ENCODE measurements around the gene LIMS1. TPM values are rescaled to one million over a fixed set of nuclear protein-coding genes. Genes with fewer than 3 reads are reported as not detected.

Gene LIMS1
- total RNA-seq, 2 donors from 2014 or later, result 82.9 to 90.4 TPM

DNA sequence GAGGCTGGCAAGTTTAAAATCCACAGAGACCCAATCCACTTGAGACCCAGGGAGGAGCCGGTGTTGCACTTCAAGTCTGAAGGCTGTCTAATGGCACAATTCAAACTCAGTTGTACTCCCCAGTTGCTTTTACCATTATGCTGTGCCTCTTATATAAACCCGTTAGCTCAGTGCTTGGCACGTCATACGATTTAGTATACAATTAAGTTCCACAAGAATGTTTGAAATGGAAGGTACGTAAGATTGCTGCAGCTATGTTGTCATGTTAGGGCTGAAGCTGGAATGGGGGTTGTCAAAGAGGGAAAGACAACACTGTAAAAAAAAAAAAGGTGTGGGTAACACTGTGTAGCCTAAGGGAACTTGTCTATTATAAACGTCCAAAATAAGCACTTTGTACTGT lies 30.2 kb downstream of the LIMS1 start:
- 64% methylated on average over 6 of the region's 6 CpGs for WGBS
- Histone ChIP-seq H3K4me3 (no peak overlapping the region), H3K9me3 (no peaks in the 10 kb centered on the region), H3K4me1 (replicated peaks) (no peaks in the 10 kb centered on the region), H3K36me3 (no peaks in the 10 kb centered on the region), H3K27ac (no peak overlapping the region), H3K27me3 (replicated peaks; ENCODE audit: insufficient read depth) (no peaks in the 10 kb centered on the region)
- TF ChIP-seq, protein P1, sequence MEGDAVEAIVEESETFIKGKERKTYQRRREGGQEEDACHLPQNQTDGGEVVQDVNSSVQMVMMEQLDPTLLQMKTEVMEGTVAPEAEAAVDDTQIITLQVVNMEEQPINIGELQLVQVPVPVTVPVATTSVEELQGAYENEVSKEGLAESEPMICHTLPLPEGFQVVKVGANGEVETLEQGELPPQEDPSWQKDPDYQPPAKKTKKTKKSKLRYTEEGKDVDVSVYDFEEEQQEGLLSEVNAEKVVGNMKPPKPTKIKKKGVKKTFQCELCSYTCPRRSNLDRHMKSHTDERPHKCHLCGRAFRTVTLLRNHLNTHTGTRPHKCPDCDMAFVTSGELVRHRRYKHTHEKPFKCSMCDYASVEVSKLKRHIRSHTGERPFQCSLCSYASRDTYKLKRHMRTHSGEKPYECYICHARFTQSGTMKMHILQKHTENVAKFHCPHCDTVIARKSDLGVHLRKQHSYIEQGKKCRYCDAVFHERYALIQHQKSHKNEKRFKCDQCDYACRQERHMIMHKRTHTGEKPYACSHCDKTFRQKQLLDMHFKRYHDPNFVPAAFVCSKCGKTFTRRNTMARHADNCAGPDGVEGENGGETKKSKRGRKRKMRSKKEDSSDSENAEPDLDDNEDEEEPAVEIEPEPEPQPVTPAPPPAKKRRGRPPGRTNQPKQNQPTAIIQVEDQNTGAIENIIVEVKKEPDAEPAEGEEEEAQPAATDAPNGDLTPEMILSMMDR (IDR thresholded peaks at IDR 0.05), result no peak
- intact Hi-C loops (cut with DNase I), result no loop called here
- no peak for DNase-seq (ENCODE audit: low spot score)

DNA sequence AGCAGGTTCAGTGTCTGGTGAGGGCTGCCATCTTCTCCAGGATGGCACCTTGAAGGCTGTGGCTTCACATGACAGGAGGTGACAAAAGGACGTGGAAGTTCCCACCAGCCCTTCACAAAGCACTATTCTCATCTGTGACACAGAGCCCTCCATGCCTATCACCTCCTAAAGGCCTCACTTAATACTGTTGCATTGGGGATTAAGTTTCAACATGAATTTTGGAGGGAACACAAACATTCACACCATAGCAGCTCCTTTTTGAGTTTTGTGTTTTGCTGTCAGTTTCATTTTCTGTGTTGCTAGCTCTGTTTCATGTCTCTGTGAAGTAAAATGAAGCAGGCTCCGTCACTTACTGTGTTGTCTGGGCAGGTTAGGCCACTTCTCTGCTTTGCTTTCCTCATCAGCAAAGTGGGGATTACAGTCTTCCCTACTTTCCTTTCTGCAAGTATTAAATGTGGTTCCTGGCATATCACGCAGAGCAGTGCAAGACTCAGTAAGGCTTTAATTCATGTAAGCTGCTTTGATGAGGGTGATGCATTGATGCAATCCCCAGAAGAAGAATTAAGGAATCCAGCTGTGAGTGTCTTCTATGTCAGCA lies 31.6 kb downstream of the LIMS1 start:
- Histone ChIP-seq H3K4me1 (replicated peaks) (no peaks in the 10 kb centered on the region), H3K36me3 (no peaks in the 10 kb centered on the region), H3K4me3 (no peak overlapping the region), H3K9me3 (no peaks in the 10 kb centered on the region), H3K27ac (no peak overlapping the region), H3K27me3 (replicated peaks; ENCODE audit: insufficient read depth) (no peaks in the 10 kb centered on the region)
- no peak for DNase-seq (ENCODE audit: low spot score)
- WGBS, result 87% methylated on average over 3 of the region's 3 CpGs
- TF ChIP-seq, protein P1 (IDR thresholded peaks at IDR 0.05), result no peak
- TF ChIP-seq POLR2AphosphoS5 (IDR thresholded peaks at IDR 0.05) (no peak), POLR2A (IDR thresholded peaks at IDR 0.05) (no peak)
- intact Hi-C loops (cut with DNase I), result no loop called here

DNA sequence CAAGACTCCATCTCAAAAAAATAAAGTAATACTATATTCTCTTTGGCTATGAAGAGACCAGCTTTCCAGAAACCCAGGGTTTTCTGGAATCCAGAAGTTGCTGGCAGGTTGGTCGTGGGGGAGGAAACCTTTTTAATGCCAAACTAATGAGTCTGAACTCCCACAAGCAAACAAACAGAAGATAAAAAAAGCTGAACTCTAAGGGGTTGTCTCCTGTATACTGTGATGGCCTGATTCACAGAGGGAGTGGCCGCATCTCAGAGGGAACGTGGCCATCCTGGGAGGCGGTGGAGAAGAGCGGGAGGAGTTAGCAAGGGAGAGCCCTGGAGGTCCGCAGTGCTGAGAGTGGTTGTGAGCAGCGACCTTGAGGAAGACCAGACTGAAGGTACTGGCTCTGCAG lies 36.1 kb downstream of the LIMS1 start:
- Histone ChIP-seq H3K27me3 (replicated peaks; ENCODE audit: insufficient read depth) (no peaks in the 10 kb centered on the region), H3K4me3 (no peak overlapping the region), H3K27ac (no peak overlapping the region), H3K4me1 (replicated peaks) (no peaks in the 10 kb centered on the region), H3K9me3 (no peaks in the 10 kb centered on the region), H3K36me3 (no peaks in the 10 kb centered on the region)
- 87% methylated on average over 7 of the region's 7 CpGs for WGBS
- intact Hi-C loops (cut with DNase I), result no loop called here
- DNase-seq (ENCODE audit: low spot score), result no peak
- TF ChIP-seq POLR2AphosphoS5 (IDR thresholded peaks at IDR 0.05) (no peak), POLR2A (IDR thresholded peaks at IDR 0.05) (no peak)
- TF ChIP-seq, protein P1 (IDR thresholded peaks at IDR 0.05), result no peak

DNA sequence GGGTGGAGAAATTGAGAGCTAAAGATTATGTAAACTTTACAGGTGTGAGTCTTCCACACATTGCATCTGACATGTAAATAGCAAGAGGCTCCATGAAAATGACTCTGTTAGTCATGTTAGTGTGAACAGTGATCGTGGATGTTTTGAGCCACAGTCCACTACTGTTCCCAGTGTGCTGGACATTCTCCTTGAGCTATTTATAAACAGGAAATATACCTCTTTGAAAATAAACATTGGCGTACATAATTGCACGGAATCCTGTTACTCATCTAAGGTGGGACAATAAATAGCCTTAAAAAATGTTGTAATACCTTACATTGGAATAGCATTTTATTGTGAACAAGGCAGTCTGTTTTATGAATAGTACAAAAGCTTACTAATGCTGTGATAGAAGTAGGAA lies 37.0 kb downstream of the LIMS1 start:
- H3K4me1 ChIP-seq (replicated peaks), result no peaks in the 10 kb centered on the region
- 70% methylated on average over 3 of the region's 3 CpGs for WGBS
- intact Hi-C loops (cut with DNase I), result no loop called here

DNA sequence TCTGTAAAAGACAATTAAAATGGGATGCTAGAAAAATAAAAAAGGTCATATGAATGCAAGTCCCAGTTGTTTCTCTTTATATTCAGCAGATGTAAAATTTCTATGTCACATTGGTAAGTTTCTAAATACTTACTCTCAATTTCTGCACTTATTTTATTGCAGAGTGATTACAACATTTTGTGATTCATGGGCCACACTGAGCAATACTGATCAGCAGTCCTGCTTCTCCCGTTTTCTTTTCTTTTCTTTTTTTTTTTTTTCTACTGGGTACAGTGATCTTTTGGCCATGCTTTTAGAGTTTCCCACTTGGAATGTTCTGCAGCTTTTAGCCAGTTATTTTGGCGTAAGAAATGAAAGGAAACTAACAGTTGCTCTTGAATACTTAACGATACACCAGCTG lies 38.8 kb downstream of the LIMS1 start:
- 42% methylated on average over 3 of the region's 3 CpGs for WGBS
- Histone ChIP-seq H3K9me3 (no peaks in the 10 kb centered on the region), H3K4me1 (replicated peaks) (no peaks in the 10 kb centered on the region), H3K4me3 (no peak overlapping the region), H3K27ac (no peak overlapping the region), H3K36me3 (no peaks in the 10 kb centered on the region), H3K27me3 (replicated peaks; ENCODE audit: insufficient read depth) (no peaks in the 10 kb centered on the region)
- intact Hi-C loops (cut with DNase I), result no loop called here
- DNase-seq (ENCODE audit: low spot score), result no peak
- TF ChIP-seq, protein P1 (IDR thresholded peaks at IDR 0.05), result no peak

More for the DNA sequence above, 37.0 kb downstream of the LIMS1 start:
- TF ChIP-seq POLR2AphosphoS5 (IDR thresholded peaks at IDR 0.05), result no peak
- Histone ChIP-seq H3K4me3 (no peak overlapping the region), H3K9me3 (no peaks in the 10 kb centered on the region), H3K27ac (no peak overlapping the region), H3K27me3 (replicated peaks; ENCODE audit: insufficient read depth) (no peaks in the 10 kb centered on the region), H3K36me3 (no peaks in the 10 kb centered on the region)
- DNase-seq (ENCODE audit: low spot score), result no peak

All from prostate gland (tissue), 2 donors.